SH-SY5Y (cell line): Measurements from ENCODE around the gene LYSMD1.
A peak's percentile ranks its signal among the peaks of the same experiment; 100 is the strongest.

ENCODE experiments used
- GATA2 ChIP-seq: IDR thresholded peaks from 2 replicates; pipeline ENCODE4 v1.6.1; 2011; ENCODE audit warnings: mild to moderate bottlenecking, low read depth, low read length
- GATA3 ChIP-seq: IDR thresholded peaks from 2 replicates; pipeline ENCODE4 v1.6.1; 2011; ENCODE audit warnings: low read depth, mild to moderate bottlenecking, low read length, moderate library complexity

The LYSMD1 gene

DNA sequence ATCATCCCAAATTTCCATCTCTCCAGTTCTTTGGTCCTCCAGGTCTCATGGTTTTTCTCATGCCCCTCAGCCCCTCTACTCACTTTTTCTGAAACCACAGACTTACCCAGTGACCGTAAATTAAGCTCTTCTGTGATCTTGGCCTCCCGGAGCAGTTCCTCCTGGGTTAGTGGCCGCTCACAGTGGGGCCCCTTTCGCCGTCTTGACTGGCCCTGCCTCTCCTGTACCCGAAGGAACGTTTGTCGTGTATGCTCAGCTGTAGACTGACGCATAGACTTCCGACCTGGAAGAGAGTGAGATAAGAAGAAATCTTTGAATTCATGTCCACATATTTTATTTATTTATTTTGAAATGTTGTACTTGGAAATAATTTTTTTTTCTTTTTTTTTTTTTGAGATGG lies 18.5 kb upstream of the LYSMD1 start:
- TF ChIP-seq GATA2 (no peak), GATA3 (no peak)

DNA sequence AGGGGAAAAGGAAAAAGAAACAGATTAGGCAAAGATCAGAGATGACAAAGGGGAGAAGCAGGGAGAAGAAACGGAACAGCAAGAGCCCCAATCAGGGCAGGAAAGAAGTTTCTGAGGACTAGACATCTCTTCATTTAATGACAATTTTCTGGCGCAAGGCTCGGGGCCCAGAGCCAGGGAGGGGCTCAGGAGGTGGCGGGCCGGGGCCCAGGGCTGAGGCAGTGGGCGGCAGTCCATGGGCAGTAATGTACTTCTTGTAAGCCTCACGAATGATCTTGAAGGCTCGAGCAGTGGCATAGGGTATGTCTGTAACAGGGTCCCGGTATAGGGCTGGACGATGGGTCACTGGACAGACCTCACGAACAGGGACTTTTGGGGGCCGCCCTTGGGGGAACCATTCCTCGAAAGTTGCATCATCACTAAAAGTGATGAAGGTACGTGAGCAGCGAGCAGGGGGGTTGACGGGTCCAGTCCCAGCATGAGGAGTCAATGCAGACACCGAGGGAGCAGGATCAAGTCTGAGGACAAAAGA lies 10.9 kb upstream of the LYSMD1 start:
- TF ChIP-seq GATA2 (no peak), GATA3 (no peak)

GRCh38 chr1:151175863-151176262 lies 10.2 kb upstream of the LYSMD1 start, which contains the start of gene TMOD4:
Gene TMOD4 (minus strand): TSS chr1:151175981. CDS start chr1:151174875, 1,106 bp downstream.
- no peak for TF ChIP-seq GATA2
- TF ChIP-seq GATA3 = no peak

DNA sequence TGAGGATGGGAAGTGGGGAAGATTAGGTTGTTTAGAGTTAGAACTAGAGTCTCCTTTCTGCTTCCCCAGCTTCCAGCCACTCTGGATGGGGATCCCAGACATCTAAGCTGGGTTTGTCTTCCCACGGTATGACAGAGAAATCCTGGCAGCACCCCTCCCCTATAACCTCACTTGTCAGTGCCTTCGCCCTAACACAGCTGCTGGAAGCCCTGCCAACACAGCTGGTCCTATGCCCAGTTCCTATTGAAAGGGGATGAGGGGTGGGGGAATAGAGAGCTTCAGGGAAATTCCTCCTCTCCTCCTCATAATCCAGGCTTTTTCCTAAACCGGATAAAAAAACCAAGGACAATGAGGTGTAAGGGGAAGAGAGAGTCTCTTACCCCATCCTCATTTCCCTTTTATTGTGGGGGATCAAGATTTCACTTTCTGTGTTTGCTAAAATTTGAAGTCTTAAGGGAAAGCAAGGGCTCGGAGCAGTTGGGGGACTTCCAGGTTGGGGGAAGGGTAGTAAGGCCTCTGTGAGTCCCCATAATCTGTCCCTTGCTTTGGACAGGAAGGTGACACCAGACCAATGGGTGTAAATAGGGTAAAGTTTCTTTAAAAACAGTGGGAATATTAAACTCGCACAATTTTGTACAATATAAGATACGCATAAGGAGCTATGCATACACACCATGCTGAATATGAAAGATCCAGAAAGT lies 9.5 kb upstream of the LYSMD1 start:
- TF ChIP-seq GATA3 (no peak), GATA2 (no peak)

DNA sequence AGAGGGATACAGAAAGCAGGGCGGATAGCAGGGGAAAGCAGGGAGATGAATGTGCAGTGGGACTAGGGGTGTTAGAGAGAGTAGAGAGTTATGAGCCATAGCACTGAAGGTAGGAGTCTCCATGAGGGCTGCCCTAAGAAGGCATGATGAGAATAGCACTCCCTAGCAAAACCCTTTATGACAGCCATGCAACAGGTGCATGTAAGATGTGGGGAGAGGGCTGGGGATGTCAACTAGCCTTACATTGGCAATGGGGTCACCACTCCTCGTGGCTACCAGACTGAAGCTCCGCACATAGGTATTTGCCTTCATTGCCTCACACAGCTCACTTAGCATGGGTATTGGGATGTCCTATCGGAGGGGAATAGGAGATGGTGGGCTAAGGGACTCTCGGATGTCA lies 5.5 kb upstream of the LYSMD1 start:
- no peak for TF ChIP-seq GATA3

DNA sequence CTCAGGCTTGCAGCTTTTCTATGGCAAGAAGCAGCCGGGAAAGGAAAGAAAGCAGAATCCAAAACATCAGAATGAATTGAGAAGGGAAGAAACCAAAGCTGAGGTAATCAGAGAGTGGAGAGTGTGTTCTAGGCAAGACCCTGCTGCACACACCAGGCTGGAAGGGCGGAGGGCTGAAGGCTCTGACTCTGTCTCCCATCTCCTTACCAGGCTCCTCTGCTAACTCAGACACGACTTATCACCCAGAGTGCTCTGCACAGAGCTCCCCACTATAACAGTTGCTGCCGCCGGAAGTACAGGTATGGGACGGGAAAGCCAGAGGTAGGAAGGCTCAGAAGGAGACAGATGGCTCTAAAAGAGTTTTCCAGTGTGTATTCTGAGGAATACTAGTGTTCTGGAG lies 1.4 kb upstream of the LYSMD1 start:
- TF ChIP-seq GATA3 (no peak), GATA2 (no peak)

DNA sequence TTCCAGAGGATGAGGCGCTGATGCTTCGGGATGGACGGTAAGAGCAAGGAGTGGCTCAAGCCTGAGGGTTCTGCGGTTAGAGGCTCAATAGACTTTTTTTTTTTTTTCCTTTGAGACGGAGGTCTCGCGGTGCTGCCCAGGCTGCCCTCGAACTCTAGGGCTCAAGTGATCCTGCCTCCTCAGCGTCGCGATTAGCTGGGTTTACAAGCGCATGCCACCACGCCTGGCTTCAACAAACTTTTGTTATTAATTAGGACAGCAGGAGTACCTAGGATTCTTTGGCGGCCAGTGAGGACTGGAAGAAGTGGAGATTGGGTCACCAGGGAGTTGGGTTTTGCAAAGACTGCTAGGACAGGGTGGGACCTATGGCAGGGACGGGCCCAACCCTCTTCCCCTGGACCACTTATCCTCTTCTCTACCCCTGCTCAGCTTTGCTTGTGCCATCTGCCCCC lies 829 bp upstream of the LYSMD1 start:
- no peak for TF ChIP-seq GATA3
- TF ChIP-seq GATA2 = no peak

- TF ChIP-seq GATA2 (0 out of 2 replicates have a peak, but pooled peaks have one; percentile 3), GATA3 (no peak)
Measured at GRCh38 chr1:151165281-151165737, 393 bp downstream of the LYSMD1 start.

- TF ChIP-seq GATA2 = 0 out of 2 replicates have a peak, but pooled peaks have one; percentile 3
- no peak for TF ChIP-seq GATA3
Measured at GRCh38 chr1:151164732-151165280, 896 bp downstream of the LYSMD1 start.

DNA sequence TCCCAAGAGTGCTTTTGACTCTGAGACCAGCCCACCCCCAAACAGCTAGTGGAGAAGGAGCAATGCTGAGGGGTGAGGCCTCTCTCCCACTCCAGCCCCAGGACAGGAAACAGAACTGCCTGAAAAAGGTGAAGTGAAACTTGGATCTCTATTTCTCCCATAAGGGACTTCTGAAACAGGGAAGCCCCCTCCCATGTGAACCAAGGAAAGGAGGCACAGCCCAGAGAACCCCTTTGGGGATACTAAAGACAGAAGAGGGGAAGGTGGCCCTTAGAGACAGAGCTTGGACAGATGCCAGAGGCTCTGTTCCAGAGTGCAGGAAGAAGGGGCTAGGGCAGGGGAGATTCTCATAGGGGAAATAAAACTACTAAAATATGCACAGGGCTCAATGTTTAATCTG lies 6.3 kb downstream of the LYSMD1 start:
- TF ChIP-seq GATA2 = no peak
- no peak for TF ChIP-seq GATA3

DNA sequence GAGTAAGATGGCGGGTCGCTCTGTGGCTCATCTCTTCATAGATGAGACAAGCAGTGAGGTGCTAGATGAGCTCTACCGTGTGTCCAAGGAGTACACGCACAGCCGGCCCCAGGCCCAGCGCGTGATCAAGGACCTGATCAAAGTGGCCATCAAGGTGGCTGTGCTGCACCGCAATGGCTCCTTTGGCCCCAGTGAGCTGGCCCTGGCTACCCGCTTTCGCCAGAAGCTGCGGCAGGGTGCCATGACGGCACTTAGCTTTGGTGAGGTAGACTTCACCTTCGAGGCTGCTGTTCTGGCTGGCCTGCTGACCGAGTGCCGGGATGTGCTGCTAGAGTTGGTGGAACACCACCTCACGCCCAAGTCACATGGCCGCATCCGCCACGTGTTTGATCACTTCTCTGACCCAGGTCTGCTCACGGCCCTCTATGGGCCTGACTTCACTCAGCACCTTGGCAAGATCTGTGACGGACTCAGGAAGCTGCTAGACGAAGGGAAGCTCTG lies 6.9 kb downstream of the LYSMD1 start:
- TF ChIP-seq GATA3 (no peak), GATA2 (no peak)

DNA sequence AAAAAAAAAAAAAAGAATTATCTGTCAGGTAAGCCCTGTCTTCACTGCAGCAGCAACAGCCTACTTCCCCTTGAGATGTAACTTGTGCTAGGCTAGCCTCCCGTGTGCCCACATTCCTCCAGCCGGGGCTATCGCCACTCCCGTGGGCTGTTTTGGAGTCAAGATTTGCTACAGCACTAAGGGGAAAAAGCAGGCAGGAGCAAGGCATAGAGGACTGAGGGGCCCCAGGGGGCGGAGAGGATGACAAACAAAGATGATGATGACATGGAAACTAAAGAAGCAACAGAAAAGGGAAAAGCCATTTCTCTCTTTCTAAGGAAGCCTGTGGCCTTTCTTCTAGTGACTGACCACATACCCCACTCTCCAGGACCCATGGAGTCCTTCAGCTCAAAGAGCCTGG lies 7.4 kb downstream of the LYSMD1 start:
- no peak for TF ChIP-seq GATA3
- no peak for TF ChIP-seq GATA2

DNA sequence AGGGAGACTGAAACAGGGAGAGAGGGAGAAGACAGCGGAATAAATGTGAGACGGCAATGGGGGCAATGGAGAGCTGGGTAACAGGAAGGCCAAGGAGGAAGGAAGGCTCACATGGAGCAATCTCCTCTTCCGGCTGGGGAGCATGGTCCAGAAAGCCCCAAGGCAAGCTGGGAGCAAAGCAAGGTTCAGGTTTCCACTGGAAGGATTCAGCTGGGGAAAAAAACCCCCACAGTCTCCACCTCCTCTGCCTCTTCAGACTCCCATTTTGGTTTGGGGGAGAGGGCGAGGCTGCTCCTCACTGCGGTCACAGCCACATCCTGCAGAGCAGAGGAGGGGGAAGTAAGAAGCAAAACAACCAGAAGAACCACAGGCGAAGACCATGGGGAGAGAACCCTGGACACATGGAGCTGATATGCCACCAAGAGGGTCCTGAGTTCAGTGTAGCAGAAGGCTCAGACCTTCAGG lies 8.6 kb downstream of the LYSMD1 start:
- TF ChIP-seq GATA3 (no peak), GATA2 (no peak)

DNA sequence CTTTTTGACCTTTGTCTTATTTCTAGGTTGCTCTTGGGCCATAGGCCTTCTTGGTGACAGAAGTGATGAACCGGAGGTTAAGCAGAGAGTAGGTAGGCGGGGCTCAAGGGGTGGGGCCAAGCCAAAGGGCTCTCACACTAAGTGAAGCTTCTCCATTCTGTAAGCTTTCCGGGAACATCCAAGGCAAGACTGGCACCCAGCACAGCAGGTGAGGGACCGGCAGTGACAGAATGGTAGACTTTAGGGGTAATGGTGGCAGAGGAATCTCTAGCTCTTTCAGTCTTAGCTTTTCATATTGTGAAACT lies 9.2 kb downstream of the LYSMD1 start, which contains the start of gene TNFAIP8L2:
Gene TNFAIP8L2 (plus strand): TSS at position 135 of the 305 bp plus-strand sequence. CDS start 2,049 bp downstream, outside the sequence.
- TF ChIP-seq GATA2 (no peak), GATA3 (no peak)

GRCh38 chr1:151147665-151148064 lies 18.0 kb downstream of the LYSMD1 start:
- no peak for TF ChIP-seq GATA3
- no peak for TF ChIP-seq GATA2
